GM23338 (cell line): ENCODE data around the gene LGI1. TPM values are rescaled to one million over a fixed set of nuclear protein-coding genes. Genes with fewer than 3 reads are reported as not detected.

ENCODE experiments used
- ATAC-seq: fragments of 200-7000 bp; cut with Tn5 transposase; 3 replicates; pipeline ENCODE4 v1.9.1; 2020
- DNase-seq: peaks from one replicate; pipeline ENCODE4 v3.0.0-alpha.2; 2015; ENCODE audit warnings: low spot score
- H2AFZ ChIP-seq: fragments of 200-600 bp; sonication (generic); 2 replicates; pipeline ENCODE4 v1.8.0; 2016; ENCODE audit warnings: antibody characterized with exemption, mild to moderate bottlenecking, moderate library complexity
- H3F3A ChIP-seq: fragments of 200-600 bp; sonication (generic); replicated peaks from 2 replicates; pipeline ENCODE4 v1.8.0; 2017; ENCODE audit warnings: antibody characterized with exemption, mixed run types, low read depth
- H3K27ac ChIP-seq: fragments of 200-600 bp; sonication (generic); 2 replicates; pipeline ENCODE4 v1.6.1; 2016; ENCODE audit warnings: low read depth
- H3K27me3 ChIP-seq: fragments of 200-600 bp; sonication (generic); 2 replicates; pipeline ENCODE4 v1.8.0; 2016; ENCODE audit warnings: mild to moderate bottlenecking, mixed run types, moderate library complexity; ENCODE audit not compliant: insufficient read depth
- H3K36me3 ChIP-seq: fragments of 200-600 bp; sonication (generic); 2 replicates; pipeline ENCODE4 v1.8.0; 2016; ENCODE audit warnings: mild to moderate bottlenecking; ENCODE audit not compliant: insufficient read depth
- H3K4me1 ChIP-seq: fragments of 200-600 bp; sonication (generic); 2 replicates; pipeline ENCODE4 v1.8.0; 2016; ENCODE audit warnings: mild to moderate bottlenecking, moderate library complexity; ENCODE audit not compliant: insufficient read depth
- H3K4me2 ChIP-seq: fragments of 200-600 bp; sonication (generic); 2 replicates; pipeline ENCODE4 v1.7.1; 2017; ENCODE audit warnings: mixed run types
- H3K4me3 ChIP-seq: fragments of 200-600 bp; sonication (generic); 2 replicates; pipeline ENCODE4 v1.6.1; 2016; ENCODE audit warnings: mixed run types
- H3K79me2 ChIP-seq: fragments of 200-600 bp; sonication (generic); replicated peaks from 2 replicates; pipeline ENCODE4 v1.8.0; 2017; ENCODE audit warnings: mild to moderate bottlenecking; ENCODE audit not compliant: insufficient read depth
- H3K9me2 ChIP-seq: fragments of 200-600 bp; sonication (generic); 2 replicates; pipeline ENCODE4 v1.8.0; 2017; ENCODE audit not compliant: insufficient read depth
- H4K20me1 ChIP-seq: fragments of 200-600 bp; sonication (generic); replicated peaks from 2 replicates; pipeline ENCODE4 v1.8.0; 2017; ENCODE audit warnings: mild to moderate bottlenecking; ENCODE audit not compliant: insufficient read depth
- H3K27ac Mint-ChIP-seq: 2 replicates; pipeline ENCODE4 v1.8.0; 2020; ENCODE audit warnings: inconsistent platforms, mild to moderate bottlenecking, moderate library complexity, mixed read lengths
- H3K27me3 Mint-ChIP-seq: 3 replicates; pipeline ENCODE4 v1.8.0; 2022; ENCODE audit warnings: low read depth, mild to moderate bottlenecking, moderate library complexity, mixed read lengths, inconsistent platforms; ENCODE audit not compliant: insufficient read depth, poor library complexity
- H3K36me3 Mint-ChIP-seq: 3 replicates; pipeline ENCODE4 v1.8.0; 2021; ENCODE audit warnings: low read depth, mild to moderate bottlenecking, inconsistent platforms, moderate library complexity, mixed read lengths
- H3K4me1 Mint-ChIP-seq: 3 replicates; pipeline ENCODE4 v1.8.0; 2020; ENCODE audit warnings: mild to moderate bottlenecking, inconsistent platforms, mixed read lengths
- H3K4me3 Mint-ChIP-seq: 3 replicates; pipeline ENCODE4 v1.8.0; 2021; ENCODE audit warnings: moderate library complexity, mild to moderate bottlenecking, inconsistent platforms, mixed read lengths
- H3K9me3 Mint-ChIP-seq: 3 replicates; pipeline ENCODE4 v1.8.0; 2020; ENCODE audit warnings: moderate library complexity, mild to moderate bottlenecking, inconsistent platforms, mixed read lengths
- CREB1 ChIP-seq: fragments of 250-450 bp; sonication (Bioruptor Pico); IDR thresholded peaks from 2 replicates; pipeline ENCODE4 v1.5.0; 2020; ENCODE audit warnings: low read depth, mild to moderate bottlenecking, moderate library complexity
- CTCF ChIP-seq, 2 experiments: fragments of 200-600 bp in 1 of 2; sonication (generic) in 1 of 2; conservative IDR thresholded peaks; 2 replicates each; pipeline versions ENCODE4 v1.5.1 to v1.6.1; 2016 to 2017; ENCODE audit warnings: antibody characterized with exemption in 2 of 2, low read depth in 2 of 2, mild to moderate bottlenecking in 2 of 2, moderate library complexity in 1 of 2
- ETS1 ChIP-seq: IDR thresholded peaks from 2 replicates; pipeline ENCODE4 v1.6.1; 2016; ENCODE audit warnings: antibody characterized with exemption
- EZH2 ChIP-seq: fragments of 200-600 bp; sonication (generic); IDR thresholded peaks from one replicate; pipeline ENCODE4 v1.8.0; 2017; ENCODE audit warnings: antibody characterized with exemption, mild to moderate bottlenecking, low read depth; ENCODE audit not compliant: unreplicated experiment
- EZH2phosphoT487 ChIP-seq: fragments of 200-600 bp; sonication (generic); IDR thresholded peaks from one replicate; pipeline ENCODE4 v1.8.1; 2018; ENCODE audit warnings: antibody characterized with exemption; ENCODE audit not compliant: unreplicated experiment
- JUNB ChIP-seq: IDR thresholded peaks from one replicate; pipeline ENCODE4 v1.6.1; 2016; ENCODE audit warnings: antibody characterized with exemption; ENCODE audit not compliant: unreplicated experiment
- NANOG ChIP-seq: IDR thresholded peaks from 2 replicates; pipeline ENCODE4 v1.6.1; 2016; ENCODE audit warnings: antibody characterized with exemption, borderline replicate concordance
- REST ChIP-seq: IDR thresholded peaks from one replicate; pipeline ENCODE4 v1.6.1; 2018; ENCODE audit warnings: antibody characterized with exemption; ENCODE audit not compliant: unreplicated experiment
- STAT1 ChIP-seq: IDR thresholded peaks from one replicate; pipeline ENCODE4 v1.6.1; 2016; ENCODE audit warnings: antibody characterized with exemption; ENCODE audit not compliant: unreplicated experiment
- ZNF114 ChIP-seq: fragments of 250-450 bp; sonication (Bioruptor Pico); IDR thresholded peaks from 2 replicates; pipeline ENCODE4 v1.5.0; 2020; ENCODE audit warnings: mild to moderate bottlenecking, moderate library complexity
- ZNF331 ChIP-seq: fragments of 250-450 bp; sonication (Bioruptor Pico); IDR thresholded peaks from 2 replicates; pipeline ENCODE4 v1.5.0; 2020; ENCODE audit warnings: low read depth, mild to moderate bottlenecking, moderate library complexity
- ZNF462 ChIP-seq: fragments of 250-450 bp; sonication (Bioruptor Pico); IDR thresholded peaks from 2 replicates; pipeline ENCODE4 v1.5.0; 2020; ENCODE audit warnings: mild to moderate bottlenecking, moderate library complexity
- polyA plus RNA-seq: library from polyadenylated mRNA; unstranded; fragments of >200 nt; fragmentation: Nextera tagmentation; extraction: Ambion mirVana; gene quantifications from 2 replicates; pipeline ENCODE4 v1.2.1, GENCODE V29; 2016
- total RNA-seq: library from RNA; depleted of rRNA; stranded (reverse); fragments of >200 nt; shearing (Covaris generic); gene quantifications from 2 replicates; pipeline ENCODE4 v1.2.3, GENCODE V29; 2014

The LGI1 gene
- total and polyA plus RNA-seq, 2 experiments from 2014 or later, result 0.28 to 0.31 TPM

- no peaks in the 10 kb centered on the region for H3K79me2 ChIP-seq
- H3K9me2 ChIP-seq, result no peaks in the 10 kb centered on the region
- no peaks in the 10 kb centered on the region for H3K4me1 ChIP-seq
- H2AFZ ChIP-seq, result no peak overlapping the region
- H3K36me3 Mint-ChIP-seq, result no peaks in the 10 kb centered on the region
- no peaks in the 10 kb centered on the region for H3K27me3 Mint-ChIP-seq
- no peaks in the 10 kb centered on the region for H3K36me3 ChIP-seq
- H3K27ac Mint-ChIP-seq, result no peak overlapping the region
- no peak overlapping the region for H3K27ac ChIP-seq
- no peaks in the 10 kb centered on the region for H3K9me3 Mint-ChIP-seq
- no peak overlapping the region for H3K4me2 ChIP-seq
- H3F3A ChIP-seq, result no peaks in the 10 kb centered on the region
- H3K4me1 Mint-ChIP-seq, result peaks cover 4% of the 10 kb centered on the region
- DNase-seq (no peak), ATAC-seq (no peak)
- no peak for TF ChIP-seq ZNF114 (CRISPR knock-in tag)
- no peak for TF ChIP-seq ZNF331 (CRISPR knock-in tag)
- TF ChIP-seq JUNB, result no peak
- TF ChIP-seq CREB1 (CRISPR knock-in tag), result no peak
- TF ChIP-seq CTCF (conservative IDR thresholded peaks at IDR 0.05; ENCODE audit: low read depth in 2 of 2), result no peak
- no peak for TF ChIP-seq ZNF462
- TF ChIP-seq EZH2, result no peak
- TF ChIP-seq ETS1, result no peak
- TF ChIP-seq EZH2phosphoT487, result no peak
- TF ChIP-seq REST, result no peak
- TF ChIP-seq STAT1, result no peak
- no peak for TF ChIP-seq NANOG
- H3K4me3 ChIP-seq, result no peak overlapping the region
- no peak overlapping the region for H3K4me3 Mint-ChIP-seq
- H3K27me3 ChIP-seq, result no peaks in the 10 kb centered on the region
- no peaks in the 10 kb centered on the region for H4K20me1 ChIP-seq
Measured at GRCh38 chr10:93777092-93777491, 19.4 kb downstream of the LGI1 start.
